Thymus (tissue), 11 donors: ENCODE data around the gene JMJD1C. TPM values are rescaled to one million over a fixed set of nuclear protein-coding genes. Genes with fewer than 3 reads are reported as not detected.

Source experiments
- DNase-seq, 9 donors: peaks; one replicate each; pipeline ENCODE4 v3.0.0-alpha.2; 2013; ENCODE audit warnings: low spot score in 9 of 9, low read depth in 6 of 9, missing footprints in 1 of 9
- H3K27ac ChIP-seq, 2 donors: one replicate each; pipeline ENCODE4 v1.5.1; 2013; ENCODE audit warnings: control low read depth in 1 of 2, low read depth in 1 of 2, low read length in 1 of 2, mild to moderate bottlenecking in 1 of 2, moderate library complexity in 1 of 2
- H3K27me3 ChIP-seq, 2 donors: one replicate each; pipeline ENCODE4 v1.5.1; 2013; ENCODE audit warnings: low read length in 1 of 2; ENCODE audit not compliant: control insufficient read depth in 2 of 2, insufficient read depth in 1 of 2
- H3K36me3 ChIP-seq, 2 donors: one replicate each; pipeline ENCODE4 v1.5.1; 2013; ENCODE audit warnings: low read length in 1 of 2, mild to moderate bottlenecking in 1 of 2, moderate library complexity in 1 of 2; ENCODE audit not compliant: control insufficient read depth in 2 of 2, insufficient read depth in 2 of 2
- H3K4me1 ChIP-seq, 2 donors: one replicate each; pipeline ENCODE4 v1.5.1; 2013; ENCODE audit warnings: low read length in 2 of 2; ENCODE audit not compliant: control insufficient read depth in 2 of 2, insufficient read depth in 2 of 2
- H3K4me3 ChIP-seq, 2 donors: one replicate each; pipeline ENCODE4 v1.5.1; 2013; ENCODE audit warnings: low read length in 2 of 2, control low read depth in 1 of 2, mild to moderate bottlenecking in 1 of 2
- H3K9me3 ChIP-seq, 2 donors: one replicate each; pipeline ENCODE4 v1.5.1; 2013; ENCODE audit warnings: low read length in 1 of 2, mild to moderate bottlenecking in 1 of 2; ENCODE audit not compliant: control insufficient read depth in 2 of 2, insufficient read depth in 1 of 2
- WGBS: extraction: QIAGEN DNeasy Blood & Tissue Kit; methylation state at CpG from one replicate; pipeline ENCODE4 v1.1.7; 2013; 5-methylcytosine and 5-hydroxymethylcytosine counted together
- polyA plus RNA-seq: library from polyadenylated mRNA; stranded (reverse); fragments of 200-250 nt; gene quantifications from one replicate; pipeline ENCODE4 v1.2.3, GENCODE V29; 2013
- total RNA-seq: library from RNA; stranded (reverse); fragments of 120-200 nt; gene quantifications from one replicate; pipeline ENCODE4 v1.2.4, GENCODE V29; 2013
- donor health status: healthy.

JMJD1C gene
- total and polyA plus RNA-seq, 2 donors, result 70.8 to 86.2 TPM

GRCh38 chr10:63262430-63263073 lies 203.2 kb downstream of the JMJD1C start:
- Histone ChIP-seq H3K4me1 (peaks cover 0 to 4% of the 10 kb centered on the region in 2 donors), H3K27ac (no peak overlapping the region), H3K4me3 (no peak overlapping the region), H3K27me3 (no peaks in the 10 kb centered on the region), H3K9me3 (no peaks in the 10 kb centered on the region), H3K36me3 (peaks cover 3 to 15% of the 10 kb centered on the region in 2 donors)
- WGBS, result 53% methylated on average over 5 of the region's 5 CpGs
- no peak for DNase-seq

DNA sequence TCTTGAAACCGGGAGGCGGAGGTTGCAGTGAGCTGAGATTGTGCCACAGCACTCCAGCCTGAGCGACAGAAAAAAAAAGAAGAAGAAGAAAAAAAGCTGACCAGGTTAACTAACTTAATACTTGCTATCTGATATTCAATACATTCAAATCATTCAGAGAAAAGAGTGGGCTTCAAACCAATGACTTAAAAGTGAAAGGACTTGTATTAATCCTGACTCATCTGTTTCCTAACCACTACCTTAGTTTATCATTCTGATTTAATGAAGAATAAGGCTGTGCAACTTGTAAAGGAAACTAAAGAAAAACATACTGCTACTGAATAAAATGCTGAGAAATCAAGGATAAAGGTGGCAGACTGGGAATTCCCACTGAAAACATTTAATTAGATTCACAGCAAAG lies 204.3 kb downstream of the JMJD1C start:
- 96% methylated on average over 3 of the region's 3 CpGs for WGBS
- DNase-seq, result no peak
- Histone ChIP-seq H3K4me1 (peaks cover 0 to 4% of the 10 kb centered on the region in 2 donors), H3K9me3 (no peaks in the 10 kb centered on the region), H3K27ac (no peak overlapping the region), H3K27me3 (no peaks in the 10 kb centered on the region), H3K36me3 (peaks cover 3 to 15% of the 10 kb centered on the region in 2 donors), H3K4me3 (no peak overlapping the region)

- no peak for DNase-seq
- no peak overlapping the region for H3K4me3 ChIP-seq
- peaks cover 0 to 4% of the 10 kb centered on the region in 2 donors for H3K4me1 ChIP-seq
- H3K27me3 ChIP-seq, result no peaks in the 10 kb centered on the region
- peak overlapping the region in 1 of 2 donors; percentile 26 for H3K27ac ChIP-seq
- 49% methylated on average over 3 of the region's 3 CpGs for WGBS
- H3K9me3 ChIP-seq, result no peaks in the 10 kb centered on the region
- peaks cover 3 to 15% of the 10 kb centered on the region in 2 donors for H3K36me3 ChIP-seq
These were observed 204.9 kb downstream of the JMJD1C start for GRCh38 chr10:63260860-63261251.

GRCh38 chr10:63260103-63260859 lies 205.5 kb downstream of the JMJD1C start:
- Histone ChIP-seq H3K9me3 (no peaks in the 10 kb centered on the region), H3K36me3 (peaks cover 3 to 15% of the 10 kb centered on the region in 2 donors), H3K4me1 (peaks cover 0 to 4% of the 10 kb centered on the region in 2 donors), H3K27ac (no peak overlapping the region), H3K27me3 (no peaks in the 10 kb centered on the region), H3K4me3 (no peak overlapping the region)
- no peak for DNase-seq
- WGBS, result 96% methylated on average over 17 of the region's 17 CpGs

DNA sequence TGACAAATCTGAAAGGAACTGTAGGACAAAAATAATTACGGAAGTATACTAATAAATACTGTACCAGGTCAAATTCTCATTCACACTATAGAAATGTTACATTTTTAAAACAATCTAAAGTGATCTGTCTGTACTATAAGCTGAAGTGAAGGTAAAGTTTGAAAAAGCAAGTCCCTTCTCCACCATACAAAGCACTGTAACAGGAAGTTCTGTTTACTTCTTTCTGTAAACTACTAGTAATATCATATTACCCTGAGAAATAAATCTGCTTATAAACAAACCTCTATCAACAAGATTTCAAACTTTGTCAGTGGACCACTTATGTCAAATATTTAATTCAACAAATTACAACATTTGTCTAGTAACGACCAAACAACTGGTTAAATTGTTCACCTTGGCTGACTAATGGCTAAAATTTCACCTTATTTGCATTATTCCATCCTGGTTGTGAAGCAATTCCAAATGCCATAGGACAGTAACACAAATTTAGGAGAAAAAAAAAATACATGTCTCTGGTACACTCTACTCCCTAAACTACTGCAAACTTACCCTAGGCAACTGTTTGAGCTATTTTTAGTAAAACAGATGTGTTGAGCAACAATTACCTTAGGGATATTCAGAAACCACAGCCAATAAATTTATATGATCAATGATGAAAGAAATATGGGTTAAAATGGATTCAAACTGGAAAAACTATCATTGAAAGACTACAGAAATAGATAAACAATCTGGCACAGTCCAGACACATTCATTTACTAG lies 206.7 kb downstream of the JMJD1C start:
- DNase-seq, result no peak
- Histone ChIP-seq H3K36me3 (peaks cover 3 to 15% of the 10 kb centered on the region in 2 donors), H3K9me3 (no peaks in the 10 kb centered on the region), H3K4me1 (peaks cover 0 to 4% of the 10 kb centered on the region in 2 donors), H3K27me3 (no peaks in the 10 kb centered on the region), H3K4me3 (no peak overlapping the region), H3K27ac (no peak overlapping the region)
- 84% methylated on average over 2 of the region's 2 CpGs for WGBS

GRCh38 chr10:63257778-63258177 lies 208.0 kb downstream of the JMJD1C start:
- WGBS, result 88% methylated on average over 2 of the region's 2 CpGs
- Histone ChIP-seq H3K9me3 (no peaks in the 10 kb centered on the region), H3K27ac (no peak overlapping the region), H3K36me3 (peaks cover 3 to 15% of the 10 kb centered on the region in 2 donors), H3K4me3 (no peak overlapping the region), H3K4me1 (peaks cover 0 to 4% of the 10 kb centered on the region in 2 donors), H3K27me3 (no peaks in the 10 kb centered on the region)
- no peak for DNase-seq

GRCh38 chr10:63256009-63256773 lies 209.6 kb downstream of the JMJD1C start:
- H3K36me3 ChIP-seq, result peaks cover 2 to 12% of the 10 kb centered on the region in 2 donors
- H3K27me3 ChIP-seq, result no peaks in the 10 kb centered on the region
- H3K4me1 ChIP-seq, result peaks cover 0 to 1% of the 10 kb centered on the region in 2 donors
- no peaks in the 10 kb centered on the region for H3K9me3 ChIP-seq
- whole genome bisulfite sequencing, result 45% methylated on average over 3 of the region's 3 CpGs
- H3K27ac ChIP-seq, result no peak overlapping the region
- no peak for DNase-seq
- H3K4me3 ChIP-seq, result no peak overlapping the region

- WGBS, result 94% methylated on average over 4 of the region's 4 CpGs
- no peak overlapping the region for H3K4me3 ChIP-seq
- H3K36me3 ChIP-seq, result peaks cover 0 to 6% of the 10 kb centered on the region in 2 donors
- no peaks in the 10 kb centered on the region for H3K4me1 ChIP-seq
- no peaks in the 10 kb centered on the region for H3K9me3 ChIP-seq
- H3K27me3 ChIP-seq, result no peaks in the 10 kb centered on the region
- no peak overlapping the region for H3K27ac ChIP-seq
- no peak for DNase-seq
These were observed 210.5 kb downstream of the JMJD1C start for GRCh38 chr10:63255316-63255715.
